MM.1S (cell line): Measurements from ENCODE around the gene ZNF599.

Experiments
- CTCF ChIP-seq: fragments of 300-600 bp; sonication (generic); IDR thresholded peaks from 2 replicates; pipeline ENCODE4 v1.5.1; 2016; ENCODE audit warnings: antibody characterized with exemption, low read length, mixed read lengths
- EZH2 ChIP-seq: fragments of 300-600 bp; sonication (generic); optimal IDR thresholded peaks from 2 replicates; pipeline ENCODE3; 2017; ENCODE audit warnings: low read depth, mild to moderate bottlenecking, antibody characterized with exemption, low read length, mixed read lengths
- EZH2phosphoT487 ChIP-seq: fragments of 300-600 bp; sonication (generic); IDR thresholded peaks from 2 replicates; pipeline ENCODE4 v1.6.1; 2018; ENCODE audit warnings: antibody characterized with exemption, low read length

- TF ChIP-seq CTCF (no peak), EZH2phosphoT487 (no peak), EZH2 (no peak)
Measured at GRCh38 chr19:34786236-34786635, 13.2 kb upstream of the ZNF599 start.
